Activated naive CD4-positive, alpha-beta T cell treated with anti-CD3 and anti-CD28 coated beads, Interleukin-2, amount 50 U/mL, for 16 hours (primary cell): ENCODE measurements around the gene GPD1L.
"Not testable (repeated sequence)": the region's sequence is repeated elsewhere in the genome, so short reads cannot be mapped to it uniquely, and the experiment has no call there.

ENCODE experiments used
- DNase-seq: peaks from one replicate; pipeline ENCODE4 v3.0.0-alpha.2; 2020

The GPD1L gene

GRCh38 chr3:32186097-32186496 is 79.7 kb downstream of the GPD1L start:
- no peak for DNase-seq

- DNase-seq = no peak
Measured at GRCh38 chr3:32186876-32187275, 80.5 kb downstream of the GPD1L start.

GRCh38 chr3:32189693-32190092 is 83.3 kb downstream of the GPD1L start:
- DNase-seq = no peak

GRCh38 chr3:32190556-32190955 is 84.1 kb downstream of the GPD1L start:
- not testable (repeated sequence) for DNase-seq

- DNase-seq = no peak
Measured at GRCh38 chr3:32193101-32193500, 86.7 kb downstream of the GPD1L start.

- DNase-seq = no peak
Measured at GRCh38 chr3:32194653-32195052, 88.2 kb downstream of the GPD1L start.

GRCh38 chr3:32195995-32196540 is 89.6 kb downstream of the GPD1L start:
- no peak for DNase-seq

- no peak for DNase-seq
Measured at GRCh38 chr3:32197991-32198390, 91.6 kb downstream of the GPD1L start.

- no peak for DNase-seq
Measured at GRCh38 chr3:32198714-32199113, 92.3 kb downstream of the GPD1L start.

GRCh38 chr3:32200490-32200889 is 94.1 kb downstream of the GPD1L start:
- no peak for DNase-seq

- no peak for DNase-seq
Measured at GRCh38 chr3:32200992-32201758, 94.8 kb downstream of the GPD1L start.

- no peak for DNase-seq
Measured at GRCh38 chr3:32202496-32202895, 96.1 kb downstream of the GPD1L start.

GRCh38 chr3:32203854-32204253 is 97.4 kb downstream of the GPD1L start:
- DNase-seq = no peak

GRCh38 chr3:32208447-32208846 is 102.0 kb downstream of the GPD1L start:
- DNase-seq = no peak

- no peak for DNase-seq
Measured at GRCh38 chr3:32215185-32215584, 108.8 kb downstream of the GPD1L start.

GRCh38 chr3:32216172-32216783 is 109.9 kb downstream of the GPD1L start:
- DNase-seq = no peak

- no peak for DNase-seq
Measured at GRCh38 chr3:32217339-32217738, 110.9 kb downstream of the GPD1L start.
